HEK293T (cell line): Measurements from ENCODE around the gene STK38.
"Not testable (repeated sequence)": the region's sequence is repeated elsewhere in the genome, so short reads cannot be mapped to it uniquely, and the experiment has no call there.

Experiments
- CTCF ChIA-PET: fragments of 350-600 bp; formaldehyde crosslinking; extraction: SDS; loops from one replicate; lab custom pipeline; 2021; ENCODE audit warnings: antibody characterized with exemption, inconsistent platforms; lab: Yijun Ruan, JAX
- POLR2A ChIA-PET: fragments of 350-600 bp; formaldehyde crosslinking; extraction: SDS; loops from one replicate; lab custom pipeline; 2020; ENCODE audit warnings: antibody characterized with exemption, inconsistent platforms; lab: Yijun Ruan, JAX
- DNase-seq: peaks from one replicate; pipeline ENCODE4 v3.0.0; 2012; ENCODE audit warnings: mixed read lengths; ENCODE audit errors: extremely low spot score
- ARNT ChIP-seq: fragments of 450-650 bp; IDR thresholded peaks from 2 replicates; pipeline ENCODE4 v1.6.1; 2017; ENCODE audit warnings: mild to moderate bottlenecking
- BHLHE40 ChIP-seq: fragments of 450-650 bp; IDR thresholded peaks from 2 replicates; pipeline ENCODE4 v1.6.1; 2016; ENCODE audit warnings: mild to moderate bottlenecking, moderate library complexity, borderline replicate concordance
- CTBP1 ChIP-seq: fragments of 450-650 bp; IDR thresholded peaks from 2 replicates; pipeline ENCODE4 v1.6.1; 2016; ENCODE audit warnings: borderline replicate concordance
- ELF4 ChIP-seq: fragments of 450-650 bp; IDR thresholded peaks from 2 replicates; pipeline ENCODE4 v1.6.1; 2017; ENCODE audit warnings: antibody characterized with exemption
- FOXA1 ChIP-seq: fragments of 450-650 bp; IDR thresholded peaks from 2 replicates; pipeline ENCODE4 v1.6.1; 2016; ENCODE audit warnings: mild to moderate bottlenecking
- FOXK2 ChIP-seq: fragments of 450-650 bp; IDR thresholded peaks from 2 replicates; pipeline ENCODE4 v1.6.1; 2016; ENCODE audit warnings: mild to moderate bottlenecking
- FOXM1 ChIP-seq: fragments of 450-650 bp; IDR thresholded peaks from 2 replicates; pipeline ENCODE4 v1.6.1; 2017; ENCODE audit warnings: mild to moderate bottlenecking, borderline replicate concordance
- HDGF ChIP-seq: fragments of 450-650 bp; IDR thresholded peaks from 2 replicates; pipeline ENCODE4 v1.6.1; 2017; ENCODE audit warnings: antibody characterized with exemption, borderline replicate concordance
- L3MBTL2 ChIP-seq: fragments of 450-650 bp; conservative IDR thresholded peaks from 2 replicates; pipeline ENCODE4 v1.6.1; 2016; ENCODE audit warnings: mild to moderate bottlenecking
- LEF1 ChIP-seq: fragments of 450-650 bp; IDR thresholded peaks from 2 replicates; pipeline ENCODE4 v1.6.1; 2017; ENCODE audit warnings: mild to moderate bottlenecking, borderline replicate concordance
- NFRKB ChIP-seq: fragments of 450-650 bp; IDR thresholded peaks from 2 replicates; pipeline ENCODE4 v1.6.1; 2016; ENCODE audit warnings: mild to moderate bottlenecking, moderate library complexity
- PKNOX1 ChIP-seq: fragments of 450-650 bp; IDR thresholded peaks from 2 replicates; pipeline ENCODE4 v1.6.1; 2016
- SP1 ChIP-seq: fragments of 450-650 bp; IDR thresholded peaks from 2 replicates; pipeline ENCODE4 v1.6.1; 2017
- SUZ12 ChIP-seq: fragments of 450-650 bp; IDR thresholded peaks from 2 replicates; pipeline ENCODE4 v1.6.1; 2016; ENCODE audit warnings: mild to moderate bottlenecking
- TARDBP ChIP-seq: fragments of 450-650 bp; IDR thresholded peaks from 2 replicates; pipeline ENCODE4 v1.6.1; 2016
- ZNF384 ChIP-seq: fragments of 450-650 bp; IDR thresholded peaks from 2 replicates; pipeline ENCODE4 v1.6.1; 2016

The STK38 gene

DNA sequence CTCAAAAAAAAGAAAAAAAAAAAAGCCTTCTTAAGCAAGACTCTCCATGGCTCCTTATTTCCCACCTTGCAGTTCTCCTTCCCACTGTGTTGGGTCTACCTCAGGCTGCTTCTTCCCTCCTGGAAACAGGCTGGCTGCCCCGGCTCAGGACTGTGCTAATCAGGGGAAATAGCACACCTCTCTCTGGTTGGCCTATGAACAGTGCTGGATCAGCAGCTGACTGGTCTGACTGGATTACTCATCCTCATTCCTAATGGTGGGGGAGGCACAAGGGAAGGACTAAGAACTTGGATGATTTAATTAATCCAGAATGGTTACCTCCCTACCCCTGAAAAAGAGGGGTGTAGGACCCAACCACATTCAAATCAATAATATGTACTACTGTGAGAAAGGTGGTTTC lies 43.0 kb upstream of the STK38 start:
- no peak for DNase-seq
- CTCF ChIA-PET: no interaction called here
- POLR2A ChIA-PET: no interaction called here
- TF ChIP-seq HDGF: no peak
- no peak for TF ChIP-seq TARDBP
- TF ChIP-seq NFRKB: no peak
- no peak for TF ChIP-seq FOXK2
- TF ChIP-seq CTBP1: no peak
- TF ChIP-seq SUZ12: no peak
- no peak for TF ChIP-seq BHLHE40
- no peak for TF ChIP-seq SP1
- TF ChIP-seq ELF4: no peak
- no peak for TF ChIP-seq FOXA1
- TF ChIP-seq PKNOX1: no peak
- no peak for TF ChIP-seq FOXM1
- TF ChIP-seq LEF1: no peak
- no peak for TF ChIP-seq L3MBTL2
- TF ChIP-seq ZNF384: no peak
- TF ChIP-seq ARNT: no peak

GRCh38 chr6:36589025-36589400 lies 41.7 kb upstream of the STK38 start:
- POLR2A ChIA-PET, DNase-seq, CTCF ChIA-PET: not testable (repeated sequence)

DNA sequence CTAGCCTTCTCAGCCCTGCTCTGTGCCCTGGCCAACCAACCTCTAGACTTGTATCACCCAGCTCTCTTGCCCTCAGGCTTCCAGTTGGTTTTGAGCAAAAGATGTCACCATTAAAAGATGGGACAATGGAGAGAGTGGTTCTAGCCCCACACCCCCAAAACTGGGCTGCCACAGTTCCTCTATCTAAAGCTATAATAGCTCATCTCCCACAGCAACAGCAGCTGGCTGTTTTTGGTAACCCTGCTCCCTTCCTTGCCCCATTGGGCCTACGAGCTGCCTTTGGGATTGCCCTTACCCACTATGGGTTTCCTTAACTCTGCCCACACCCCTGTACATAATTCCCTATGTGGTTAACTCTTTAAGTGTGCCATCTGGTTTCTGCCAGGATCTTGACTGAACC lies 39.3 kb upstream of the STK38 start:
- no peak for TF ChIP-seq PKNOX1
- no peak for TF ChIP-seq L3MBTL2
- TF ChIP-seq HDGF: no peak
- no peak for TF ChIP-seq BHLHE40
- no peak for TF ChIP-seq ZNF384
- no peak for TF ChIP-seq TARDBP
- TF ChIP-seq NFRKB: no peak
- no peak for TF ChIP-seq CTBP1
- TF ChIP-seq ARNT: no peak
- no peak for TF ChIP-seq FOXA1
- no peak for TF ChIP-seq SUZ12
- no peak for TF ChIP-seq ELF4
- no peak for TF ChIP-seq SP1
- TF ChIP-seq FOXK2: no peak
- TF ChIP-seq FOXM1: no peak
- no peak for TF ChIP-seq LEF1
- CTCF ChIA-PET: no interaction called here
- POLR2A ChIA-PET: no interaction called here
- no peak for DNase-seq

DNA sequence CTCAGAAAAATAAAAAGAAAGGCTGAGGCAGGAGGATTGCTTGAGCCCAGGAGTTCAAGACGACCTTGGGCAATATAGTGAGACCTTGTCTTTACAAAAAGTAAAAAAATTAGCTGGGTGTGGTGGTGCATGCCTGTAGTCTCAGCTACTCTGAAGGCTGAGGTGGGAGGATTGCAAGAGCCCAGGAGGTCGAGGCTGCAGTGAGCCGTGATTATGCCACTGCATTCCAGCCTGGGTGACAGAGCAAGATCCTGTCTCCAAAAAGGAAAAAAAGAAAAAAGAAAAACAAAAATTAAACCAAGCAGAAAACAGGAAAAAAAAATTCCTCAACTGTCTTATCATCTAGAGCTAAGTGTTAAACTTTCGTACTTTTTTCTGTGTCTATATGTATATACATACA lies 34.4 kb upstream of the STK38 start:
- POLR2A ChIA-PET: interaction anchor here (0.7 kb wide), 1 partner anchor 10 kb away, joined by 3 read pairs; no protein-coding TSS in a partner anchor
- TF ChIP-seq HDGF: no peak
- no peak for TF ChIP-seq ELF4
- TF ChIP-seq SUZ12: no peak
- TF ChIP-seq FOXK2: no peak
- TF ChIP-seq SP1: no peak
- no peak for TF ChIP-seq BHLHE40
- TF ChIP-seq L3MBTL2: no peak
- no peak for TF ChIP-seq ARNT
- TF ChIP-seq FOXM1: no peak
- TF ChIP-seq NFRKB: no peak
- no peak for TF ChIP-seq FOXA1
- no peak for TF ChIP-seq CTBP1
- no peak for TF ChIP-seq TARDBP
- no peak for TF ChIP-seq PKNOX1
- no peak for TF ChIP-seq ZNF384
- CTCF ChIA-PET: interaction anchor here (1.0 kb wide), 1 partner anchor 10 kb away, joined by 3 read pairs; no protein-coding TSS in a partner anchor
- DNase-seq: no peak

DNA sequence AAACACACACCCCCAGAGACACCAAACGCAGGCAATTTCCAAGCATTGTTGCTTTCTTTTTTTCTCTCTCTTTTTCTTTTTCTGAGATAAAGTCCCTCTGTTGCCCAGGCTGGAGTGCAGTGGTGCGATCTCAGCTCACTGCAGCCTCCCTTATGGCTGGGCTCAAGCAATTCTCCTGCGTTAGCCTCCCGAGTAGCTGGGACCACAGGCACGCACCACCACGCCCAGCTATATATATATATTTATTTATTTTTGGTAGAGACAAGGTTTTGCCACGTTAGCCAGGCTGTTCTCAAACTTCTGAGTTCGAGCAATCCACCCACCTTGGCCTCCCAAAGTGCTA lies 32.9 kb upstream of the STK38 start:
- ChIA-PET CTCF (no interaction called here), POLR2A (interaction anchor here (1.0 to 2.1 kb wide), 3 partner anchors 16 to 157 kb away, joined by 3 to 9 read pairs (median 4); no protein-coding TSS in a partner anchor)
- DNase-seq: no peak
- TF ChIP-seq BHLHE40: no peak
- TF ChIP-seq HDGF: no peak
- no peak for TF ChIP-seq FOXA1
- no peak for TF ChIP-seq ZNF384
- TF ChIP-seq PKNOX1: no peak
- TF ChIP-seq FOXK2: no peak
- no peak for TF ChIP-seq CTBP1
- TF ChIP-seq SUZ12: no peak
- no peak for TF ChIP-seq TARDBP
- TF ChIP-seq L3MBTL2: no peak
- TF ChIP-seq LEF1: no peak
- TF ChIP-seq ELF4: no peak
- TF ChIP-seq ARNT: no peak
- TF ChIP-seq SP1: no peak
- no peak for TF ChIP-seq FOXM1
- no peak for TF ChIP-seq NFRKB

GRCh38 chr6:36578431-36578830 lies 31.2 kb upstream of the STK38 start:
- ChIA-PET POLR2A (interaction anchor here (1.7 kb wide), 1 partner anchor 135 kb away, joined by 3 read pairs; no protein-coding TSS in a partner anchor), CTCF (interaction anchor here (0.6 to 1.5 kb wide), 2 partner anchors 10 to 146 kb away, joined by 3 to 4 read pairs; no protein-coding TSS in a partner anchor)
- TF ChIP-seq FOXK2 (no peak), ARNT (no peak), BHLHE40 (no peak)
- DNase-seq: no peak
